HG02840 (cell line): Measurements from ENCODE around the gene MFSD12.

Source experiments
- ATAC-seq: cut with Tn5 transposase; IDR thresholded peaks from one replicate; pipeline ENCODE4 v1.9.1; 2021; ENCODE audit warnings: mild to moderate bottlenecking, moderate library complexity, moderate number of reproducible peaks; ENCODE audit not compliant: unreplicated experiment, low FRiP score

The MFSD12 gene

DNA sequence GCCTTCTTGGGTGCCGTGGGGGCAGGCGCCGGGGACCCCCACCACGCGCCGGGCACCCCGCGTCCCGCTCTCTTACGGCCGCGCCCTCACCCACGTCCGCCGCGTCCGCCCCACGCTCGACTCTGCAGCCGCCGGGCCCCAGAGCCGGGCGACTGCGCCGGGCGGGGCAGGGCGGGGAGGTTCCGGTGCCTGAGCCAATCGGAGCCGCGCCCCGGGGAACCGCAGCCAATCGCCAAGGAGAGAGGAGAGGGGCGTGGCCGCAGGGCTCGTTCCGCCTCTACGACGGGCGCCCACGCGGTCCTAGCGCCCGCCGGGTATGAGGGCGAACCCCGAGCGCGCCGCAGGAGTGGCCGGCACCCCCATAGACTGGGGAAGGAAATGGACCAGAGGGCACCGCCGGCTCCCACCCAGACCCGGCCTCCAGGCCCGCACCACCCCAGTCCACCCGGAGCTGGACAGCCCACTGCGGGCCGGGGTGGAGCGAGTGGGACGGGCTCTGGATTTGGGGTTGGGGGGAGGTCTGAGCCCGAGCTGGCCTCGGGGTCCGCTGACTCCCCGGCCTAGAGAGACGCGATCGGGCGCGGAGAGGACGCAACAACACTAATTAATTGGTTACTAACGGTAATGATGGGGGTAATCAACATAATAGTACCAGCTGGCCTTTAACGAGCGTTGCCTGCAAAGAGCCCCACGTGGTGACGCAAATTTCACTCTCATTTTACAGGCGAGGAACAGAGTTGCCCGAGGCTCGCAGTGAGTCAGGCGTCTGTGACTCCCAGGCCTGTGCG lies at the start of gene MFSD12:
Gene MFSD12, minus strand, starts transcription at position 126 of the 788 bp plus-strand sequence. CDS start 183 bp downstream, outside the sequence.
- peak; percentile 79 for ATAC-seq

DNA sequence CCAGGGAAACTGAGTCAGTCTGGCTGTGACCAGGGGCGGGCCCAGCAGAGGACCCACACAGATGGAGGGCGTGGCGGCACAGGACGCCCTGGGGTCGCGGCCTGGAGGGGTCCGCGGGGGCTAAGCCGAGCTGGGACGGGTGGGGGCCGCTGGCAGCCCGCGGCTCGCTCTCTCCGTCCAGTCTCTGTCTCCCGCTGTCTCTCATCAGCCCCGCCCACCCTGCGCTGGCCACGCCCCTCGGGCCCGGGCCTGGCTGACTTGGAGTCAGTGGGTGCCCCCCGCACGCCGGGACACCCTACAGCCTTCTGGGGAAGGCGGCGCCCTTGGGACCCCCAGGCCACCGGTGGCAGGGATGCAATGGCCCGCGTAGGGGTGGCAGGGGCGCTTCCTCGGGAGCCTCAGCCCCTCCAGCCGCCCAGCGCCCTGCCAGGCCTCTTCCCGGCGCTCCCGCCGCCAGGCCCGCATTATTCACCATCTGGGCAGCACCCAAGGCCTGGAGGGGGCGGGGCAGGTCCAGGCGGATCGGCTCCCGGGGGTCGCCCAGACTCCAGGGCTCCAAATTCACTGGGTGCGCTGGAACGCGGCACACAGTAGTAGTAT lies 49.4 kb upstream of the MFSD12 start, which contains the start of gene TBXA2R:
Gene TBXA2R, minus strand, starts transcription at position 186 of the 600 bp plus-strand sequence. CDS start 6,241 bp downstream, outside the sequence.
- no peak for ATAC-seq

- no peak for ATAC-seq
Measured at GRCh38 chr19:3606174-3606689, 48.8 kb upstream of the MFSD12 start.

GRCh38 chr19:3605770-3606169 lies 48.4 kb upstream of the MFSD12 start:
- no peak for ATAC-seq

DNA sequence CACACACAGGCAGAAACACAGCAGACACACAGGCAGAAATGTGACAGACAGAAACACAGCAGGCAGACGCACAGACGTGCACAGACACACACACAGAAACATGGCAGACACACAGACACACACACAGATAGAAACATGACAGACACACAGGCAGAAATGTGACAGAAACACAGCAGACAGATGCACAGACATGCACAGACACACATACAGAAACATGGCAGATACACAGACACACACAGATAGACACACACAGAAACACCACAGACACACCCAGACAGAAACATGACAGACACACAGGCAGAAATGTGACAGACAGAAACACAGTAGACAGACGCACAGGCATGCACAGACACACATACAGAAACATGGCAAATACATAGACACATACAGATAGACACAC lies 48.0 kb upstream of the MFSD12 start:
- no peak for ATAC-seq

DNA sequence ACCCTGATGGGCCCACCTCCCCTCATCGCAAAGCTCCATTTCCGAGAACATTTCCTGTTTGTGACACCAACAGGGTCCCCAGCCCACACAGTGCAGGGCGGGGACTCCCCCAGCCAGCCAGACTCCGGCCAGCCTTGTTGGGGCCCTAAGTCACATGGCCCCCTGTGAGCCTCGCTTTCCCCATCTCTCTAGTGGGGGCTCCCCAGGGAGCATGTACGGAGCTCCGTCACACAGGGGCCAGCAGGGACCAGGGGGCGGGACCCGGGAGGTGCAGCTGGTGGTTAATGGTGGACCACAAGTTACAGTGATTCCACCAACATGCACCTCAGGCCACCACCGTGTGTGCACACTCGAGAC lies 47.6 kb upstream of the MFSD12 start:
- no peak for ATAC-seq

DNA sequence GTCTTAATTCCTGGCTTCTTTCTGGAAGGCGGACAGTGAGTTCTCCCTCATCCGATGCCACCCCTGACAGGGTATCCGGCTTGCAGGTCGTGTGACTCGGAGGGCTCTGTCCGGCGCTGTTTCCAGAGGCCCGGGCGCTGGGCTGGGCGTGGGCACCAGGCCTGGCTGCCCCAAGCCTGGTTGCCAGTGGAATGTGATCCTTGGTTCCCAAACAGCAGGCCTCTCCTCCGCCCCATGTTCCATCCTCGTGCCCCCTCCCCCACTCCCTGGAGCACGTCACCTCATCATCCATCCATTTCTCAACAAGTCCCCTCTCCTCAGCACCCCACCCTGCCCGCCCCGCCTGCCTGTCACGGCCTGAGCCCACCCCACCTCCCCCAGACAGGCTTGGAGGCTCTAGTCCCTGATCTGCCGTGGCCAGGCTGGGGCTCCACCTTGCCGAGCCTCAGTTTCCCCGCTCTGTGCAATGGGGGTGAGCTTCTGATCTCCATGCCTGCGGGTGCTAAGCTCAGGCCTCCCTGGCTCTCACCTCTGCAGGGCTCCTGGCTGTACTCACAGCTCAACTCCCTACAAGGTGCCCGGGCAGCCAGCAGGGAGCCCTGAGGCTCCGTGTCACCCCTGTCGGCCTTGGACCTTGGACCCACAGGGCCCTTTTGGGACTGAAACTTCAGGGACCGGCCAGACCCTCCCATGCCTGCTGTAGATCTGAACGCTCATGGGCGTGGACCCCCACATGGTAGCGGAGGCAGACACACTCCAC lies 47.0 kb upstream of the MFSD12 start:
- ATAC-seq = no peak

DNA sequence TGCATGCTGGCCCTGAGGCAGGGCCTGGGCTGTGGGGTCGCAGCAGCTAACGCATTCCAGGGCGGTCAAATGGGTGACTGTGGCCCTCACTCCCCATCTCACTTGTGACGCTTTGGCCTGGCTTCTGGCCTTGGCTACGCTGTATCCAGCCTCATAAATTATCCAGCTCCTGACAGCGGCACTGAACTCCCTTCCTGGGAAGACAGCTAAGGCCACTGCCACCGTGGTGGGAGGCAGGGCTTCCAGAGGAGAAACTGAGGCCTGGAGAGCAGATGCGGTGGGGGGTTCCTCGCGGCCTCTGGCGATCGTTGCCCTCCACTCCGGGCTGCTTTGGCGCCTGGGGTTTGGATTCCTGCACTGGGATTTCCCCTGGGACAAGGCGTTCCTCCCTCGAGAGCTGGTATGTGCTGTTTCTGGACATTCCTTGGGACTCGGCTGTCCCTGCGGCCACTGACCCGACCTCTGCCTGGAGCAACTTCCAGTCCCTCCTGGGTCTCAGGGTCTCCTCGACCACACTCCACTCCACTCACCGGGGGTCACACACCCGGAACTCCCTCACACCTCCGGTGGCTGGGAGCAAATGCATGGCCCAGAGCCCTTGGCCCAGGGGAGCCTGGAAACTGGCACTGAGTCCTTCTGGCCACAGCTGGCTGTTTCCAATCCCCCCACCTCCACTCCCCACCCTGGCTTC lies 45.9 kb upstream of the MFSD12 start:
- no peak for ATAC-seq

- ATAC-seq = no peak
Measured at GRCh38 chr19:3601021-3601420, 43.6 kb upstream of the MFSD12 start.

DNA sequence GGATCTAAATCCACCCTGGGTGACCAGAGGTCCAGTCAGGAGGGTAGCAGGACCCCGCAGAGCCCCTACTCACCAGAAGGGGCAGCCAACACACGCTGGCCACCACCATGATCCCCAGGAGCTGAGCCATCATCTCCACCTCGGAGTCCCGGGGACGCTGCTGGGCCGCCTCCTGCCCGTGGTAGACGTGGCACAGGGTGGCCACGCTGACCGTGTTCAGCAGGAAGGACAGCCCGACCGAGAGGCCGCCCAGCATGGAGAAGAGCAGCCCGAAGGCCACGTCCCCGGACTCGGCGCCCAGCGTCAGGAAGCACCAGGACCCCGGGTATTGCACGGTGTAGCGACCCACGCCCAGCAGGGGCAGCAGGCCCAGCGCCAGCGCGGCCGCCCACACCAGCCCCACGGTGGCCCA lies 42.4 kb upstream of the MFSD12 start:
- no peak for ATAC-seq

DNA sequence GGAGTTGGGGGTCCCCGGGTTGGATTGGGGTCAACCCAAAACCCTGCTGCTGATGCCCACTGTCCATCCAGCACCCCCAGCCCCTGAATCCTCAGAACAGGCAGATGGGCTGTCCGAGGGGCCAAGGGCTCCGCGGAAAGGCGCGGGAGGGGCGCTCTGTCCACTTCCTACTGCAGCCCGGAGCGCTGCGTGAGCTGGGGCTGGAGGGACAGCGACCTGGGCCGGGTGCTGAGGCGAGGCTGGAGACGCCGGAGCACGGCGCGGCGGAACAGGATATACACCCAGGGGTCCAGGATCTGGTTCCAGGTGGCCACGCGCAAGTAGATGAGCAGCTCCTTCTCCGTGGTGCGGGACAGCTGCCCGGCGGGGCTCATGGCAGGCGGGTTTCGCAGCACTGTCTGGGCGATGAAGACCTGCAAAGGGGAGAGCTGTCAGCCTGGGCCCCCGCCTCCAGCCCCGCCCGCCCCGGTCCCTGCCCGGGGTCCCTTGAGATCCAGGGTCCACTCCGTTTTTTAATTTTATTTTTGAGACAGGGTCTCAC lies 38.2 kb upstream of the MFSD12 start:
- ATAC-seq = no peak

- no peak for ATAC-seq
Measured at GRCh38 chr19:3593156-3593555, 35.8 kb upstream of the MFSD12 start.

- ATAC-seq = no peak
Measured at GRCh38 chr19:3591876-3592613, 34.7 kb upstream of the MFSD12 start.

- ATAC-seq = no peak
Measured at GRCh38 chr19:3590991-3591659, 33.7 kb upstream of the MFSD12 start.

DNA sequence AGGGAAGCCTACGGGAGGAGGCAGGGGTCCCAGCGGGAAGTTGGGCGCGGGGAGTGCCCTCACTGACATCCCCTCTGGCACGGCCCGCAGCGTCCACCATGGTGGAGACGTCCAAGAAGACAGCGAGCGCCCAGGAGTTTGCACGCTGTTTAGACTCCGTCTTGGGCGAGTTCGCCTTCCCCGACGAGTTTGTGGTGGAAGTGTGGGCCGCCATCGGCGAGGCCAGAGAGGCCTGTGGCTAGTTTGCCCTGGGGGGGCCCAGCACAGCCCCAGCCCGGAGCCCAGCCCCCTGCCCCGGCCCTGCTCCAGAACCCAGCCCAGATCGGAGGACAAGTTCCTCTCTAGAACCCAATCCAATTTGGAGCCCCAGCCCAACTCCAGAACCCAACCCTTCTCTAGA lies 32.6 kb upstream of the MFSD12 start:
- no peak for ATAC-seq

DNA sequence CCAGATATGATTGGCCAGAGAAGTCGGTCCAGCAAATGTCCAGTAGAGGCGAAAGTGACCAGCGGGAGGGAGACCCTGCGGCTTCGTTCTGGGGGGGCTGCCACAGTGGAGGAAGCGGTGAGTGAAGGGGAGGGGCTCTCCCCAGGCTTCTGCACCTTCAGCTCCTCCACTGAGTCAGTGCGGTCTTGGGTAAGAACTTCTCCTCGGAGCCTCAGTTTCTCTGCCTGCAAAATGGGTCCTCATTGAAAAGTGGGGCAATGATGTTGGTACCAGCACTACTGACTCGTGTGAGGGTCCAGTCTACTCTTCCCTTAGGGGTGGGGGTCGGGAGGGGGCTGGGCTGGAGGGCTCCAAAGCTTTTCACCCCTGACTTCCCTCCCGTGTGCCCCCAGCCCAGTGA lies 32.1 kb upstream of the MFSD12 start:
- ATAC-seq = no peak

DNA sequence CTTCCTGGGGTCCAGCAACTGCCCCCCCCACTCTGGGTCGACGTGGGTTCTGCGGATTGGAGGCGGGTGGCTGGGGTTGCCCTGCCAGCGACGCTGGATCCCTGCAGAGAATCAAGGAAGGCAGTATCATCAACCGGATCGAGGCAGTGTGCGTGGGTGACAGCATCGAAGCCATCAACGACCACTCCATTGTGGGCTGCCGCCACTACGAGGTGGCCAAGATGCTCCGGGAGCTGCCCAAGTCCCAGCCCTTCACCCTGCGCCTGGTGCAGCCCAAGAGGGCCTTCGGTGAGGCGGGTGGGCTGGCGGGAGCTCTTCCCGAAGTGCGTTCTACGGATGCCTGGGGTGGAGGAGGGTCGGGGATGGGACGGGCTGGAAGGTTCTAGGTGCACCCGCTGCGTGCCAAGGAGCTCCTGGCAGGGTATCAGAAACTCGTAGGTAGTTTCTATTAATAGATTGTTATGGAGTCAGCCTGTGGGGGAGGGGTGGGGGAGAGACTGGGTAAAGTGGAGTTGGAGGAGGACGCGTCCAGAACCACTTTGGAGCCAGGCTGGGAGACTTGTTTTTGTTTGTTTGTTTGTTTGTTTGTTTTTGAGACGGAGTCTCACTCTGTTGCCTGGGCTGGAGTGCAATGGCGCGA lies 29.4 kb upstream of the MFSD12 start:
- ATAC-seq = no peak

GRCh38 chr19:3586127-3586626 lies 28.8 kb upstream of the MFSD12 start:
- ATAC-seq = no peak
